NT2/D1 (cell line): Measurements from ENCODE around the gene EPHB2.

ENCODE experiments used
- DNase-seq: peaks from one replicate; pipeline ENCODE4 v3.0.0-alpha.2; 2011; ENCODE audit warnings: low read depth, low spot score
- H3K27me3 ChIP-seq: 2 replicates; pipeline ENCODE4 v1.6.0; 2011; ENCODE audit warnings: mild to moderate bottlenecking; ENCODE audit not compliant: insufficient read length, insufficient read depth
- H3K36me3 ChIP-seq: 2 replicates; pipeline ENCODE4 v1.6.1; 2011; ENCODE audit warnings: mild to moderate bottlenecking, low read length, mixed read lengths; ENCODE audit not compliant: insufficient read depth, insufficient read length
- H3K4me1 ChIP-seq: 2 replicates; pipeline ENCODE4 v1.5.1; 2011; ENCODE audit not compliant: insufficient read depth, insufficient read length
- H3K4me3 ChIP-seq: 2 replicates; pipeline ENCODE4 v1.5.1; 2011; ENCODE audit warnings: low read depth; ENCODE audit not compliant: insufficient read length
- H3K9ac ChIP-seq: 2 replicates; pipeline ENCODE4 v1.6.0; 2011; ENCODE audit warnings: low read depth; ENCODE audit not compliant: insufficient read length
- H3K9me3 ChIP-seq: 2 replicates; pipeline ENCODE4 v1.5.1; 2011; ENCODE audit warnings: mild to moderate bottlenecking, low read length; ENCODE audit not compliant: insufficient read depth
- SUZ12 ChIP-seq: IDR thresholded peaks from 2 replicates; pipeline ENCODE4 v1.6.1; 2011; ENCODE audit not compliant: insufficient read length, insufficient read depth; ENCODE audit errors: extremely low read depth
- YY1 ChIP-seq: IDR thresholded peaks from 2 replicates; pipeline ENCODE4 v1.6.1; 2011; ENCODE audit not compliant: insufficient read length, insufficient read depth
- ZNF274 ChIP-seq: IDR thresholded peaks from 2 replicates; pipeline ENCODE4 v1.6.1; 2011; ENCODE audit warnings: mild to moderate bottlenecking, low read depth, low read length

EPHB2 gene

DNA sequence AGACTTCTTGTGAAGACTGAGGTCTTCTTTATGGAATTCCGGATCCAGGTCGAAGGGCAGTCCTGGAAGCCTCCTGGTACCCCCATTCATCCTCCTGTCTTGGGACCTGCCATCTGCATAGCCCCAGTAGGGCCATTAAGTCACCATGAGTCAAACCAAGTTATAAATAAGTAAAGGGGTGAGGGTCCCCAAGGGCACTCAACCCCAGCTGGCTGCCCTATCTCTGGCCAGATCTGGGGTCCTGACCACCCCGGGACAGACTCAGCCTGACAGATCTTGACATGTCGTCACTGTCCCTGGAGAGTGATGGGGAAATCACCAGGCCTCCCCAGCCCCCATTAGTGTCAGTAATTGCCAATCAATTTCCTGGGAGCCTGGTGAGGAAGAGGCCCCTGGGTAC is 108.7 kb downstream of the EPHB2 start:
- DNase-seq: no peak
- no peak for TF ChIP-seq ZNF274
- no peak for TF ChIP-seq SUZ12
- no peak for TF ChIP-seq YY1

DNA sequence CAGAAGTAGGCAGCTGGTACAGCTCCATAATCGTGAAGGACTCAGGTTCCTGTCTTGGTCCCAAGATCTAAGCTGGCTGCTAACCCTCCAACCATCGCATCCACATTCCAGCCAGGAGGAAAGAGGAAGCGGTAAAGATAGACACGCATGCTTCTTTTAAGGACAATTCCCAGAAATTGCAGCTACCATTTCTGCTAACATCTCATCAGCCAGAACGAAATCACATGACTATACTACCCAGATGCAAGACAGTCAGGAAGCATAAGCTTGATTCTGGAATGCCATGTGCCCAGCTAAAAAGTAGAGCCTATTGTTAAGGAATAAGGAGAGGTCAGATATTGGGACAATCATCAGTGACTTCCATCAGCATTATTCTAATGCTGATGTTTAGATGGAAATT is 110.4 kb downstream of the EPHB2 start:
- H3K9me3 ChIP-seq: no peaks in the 10 kb centered on the region
- H3K4me1 ChIP-seq: peaks cover 10% of the 10 kb centered on the region
- H3K27me3 ChIP-seq: no peaks in the 10 kb centered on the region
- H3K9ac ChIP-seq: no peak overlapping the region
- DNase-seq: no peak
- TF ChIP-seq YY1 (no peak), SUZ12 (no peak), ZNF274 (no peak)
- no peak overlapping the region for H3K4me3 ChIP-seq
- H3K36me3 ChIP-seq: no peaks in the 10 kb centered on the region

More for the DNA sequence above, 108.7 kb downstream of the EPHB2 start:
- no peaks in the 10 kb centered on the region for H3K9me3 ChIP-seq
- H3K27me3 ChIP-seq: no peaks in the 10 kb centered on the region
- H3K9ac ChIP-seq: no peak overlapping the region
- no peaks in the 10 kb centered on the region for H3K36me3 ChIP-seq
- H3K4me1 ChIP-seq: peaks cover 9% of the 10 kb centered on the region
- H3K4me3 ChIP-seq: no peak overlapping the region

DNA sequence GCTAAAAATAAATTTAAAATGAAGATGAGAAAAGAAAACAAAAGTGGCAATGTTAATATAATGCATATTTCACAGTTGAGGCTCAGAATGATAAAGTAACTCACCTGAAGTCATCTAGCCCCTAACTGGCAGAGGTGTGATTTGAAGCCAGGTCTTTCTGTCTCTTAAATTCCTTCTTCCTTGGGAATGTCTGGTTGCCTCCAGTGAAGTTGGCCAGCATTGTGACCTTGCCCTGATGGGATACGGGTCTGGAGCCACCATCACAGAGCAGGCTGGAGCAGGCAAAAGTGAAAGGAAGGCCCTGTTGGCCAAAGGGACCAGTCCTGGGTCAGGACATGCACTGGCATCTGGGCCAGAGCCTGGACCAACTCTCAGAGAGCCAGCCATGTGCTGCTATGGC is 111.7 kb downstream of the EPHB2 start:
- no peak overlapping the region for H3K4me3 ChIP-seq
- no peaks in the 10 kb centered on the region for H3K9me3 ChIP-seq
- no peaks in the 10 kb centered on the region for H3K27me3 ChIP-seq
- TF ChIP-seq ZNF274: no peak
- no peak overlapping the region for H3K9ac ChIP-seq
- H3K36me3 ChIP-seq: no peaks in the 10 kb centered on the region
- H3K4me1 ChIP-seq: peaks cover 14% of the 10 kb centered on the region
- no peak for DNase-seq

DNA sequence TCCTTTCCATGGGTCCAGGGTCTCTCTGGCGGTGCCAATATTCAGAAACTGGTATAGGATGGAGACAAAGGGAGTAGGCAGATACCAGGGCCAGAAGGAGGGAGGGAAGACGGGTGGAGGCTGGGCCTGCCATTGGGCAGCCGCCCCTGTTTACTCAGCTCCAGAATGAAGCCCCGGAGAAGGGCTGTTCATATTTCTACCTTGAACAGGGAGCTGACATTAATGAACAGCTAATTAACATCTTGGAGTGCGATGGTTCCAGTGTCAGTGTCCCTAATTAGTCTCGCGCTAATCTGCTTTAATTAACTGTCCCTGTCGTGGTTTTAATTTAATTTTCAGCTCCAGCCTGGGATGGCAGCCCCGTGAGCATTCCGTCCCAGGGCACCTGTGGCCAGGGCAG is 113.8 kb downstream of the EPHB2 start:
- no peak for DNase-seq
- TF ChIP-seq YY1 (no peak), SUZ12 (no peak), ZNF274 (no peak)
- H3K4me3 ChIP-seq: no peak overlapping the region
- peaks cover 9% of the 10 kb centered on the region for H3K4me1 ChIP-seq
- H3K9ac ChIP-seq: no peak overlapping the region
- no peaks in the 10 kb centered on the region for H3K36me3 ChIP-seq
- no peaks in the 10 kb centered on the region for H3K9me3 ChIP-seq
- H3K27me3 ChIP-seq: no peaks in the 10 kb centered on the region

DNA sequence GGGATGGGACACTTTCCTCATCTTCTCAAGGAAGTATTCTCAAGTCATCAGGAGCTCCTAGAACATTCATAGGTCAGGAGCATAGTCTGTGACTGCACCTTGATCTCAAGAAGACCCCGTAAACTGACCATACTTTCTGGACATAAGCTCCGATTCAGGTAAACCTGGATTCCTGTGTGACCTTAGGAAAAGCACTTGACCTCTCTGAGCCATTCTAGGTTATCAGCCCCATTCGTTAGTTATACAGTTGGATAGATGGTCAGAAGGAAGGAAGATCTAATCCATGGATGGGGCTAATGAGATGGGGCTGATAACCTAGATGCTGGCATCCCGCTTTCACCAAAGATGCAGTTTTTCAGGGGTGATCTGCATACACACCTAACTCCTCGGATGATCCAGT is 114.3 kb downstream of the EPHB2 start:
- no peaks in the 10 kb centered on the region for H3K36me3 ChIP-seq
- H3K9me3 ChIP-seq: no peaks in the 10 kb centered on the region
- TF ChIP-seq YY1 (no peak), ZNF274 (no peak), SUZ12 (no peak)
- peaks cover 9% of the 10 kb centered on the region for H3K4me1 ChIP-seq
- H3K4me3 ChIP-seq: no peak overlapping the region
- H3K27me3 ChIP-seq: no peaks in the 10 kb centered on the region
- no peak for DNase-seq
- no peak overlapping the region for H3K9ac ChIP-seq

DNA sequence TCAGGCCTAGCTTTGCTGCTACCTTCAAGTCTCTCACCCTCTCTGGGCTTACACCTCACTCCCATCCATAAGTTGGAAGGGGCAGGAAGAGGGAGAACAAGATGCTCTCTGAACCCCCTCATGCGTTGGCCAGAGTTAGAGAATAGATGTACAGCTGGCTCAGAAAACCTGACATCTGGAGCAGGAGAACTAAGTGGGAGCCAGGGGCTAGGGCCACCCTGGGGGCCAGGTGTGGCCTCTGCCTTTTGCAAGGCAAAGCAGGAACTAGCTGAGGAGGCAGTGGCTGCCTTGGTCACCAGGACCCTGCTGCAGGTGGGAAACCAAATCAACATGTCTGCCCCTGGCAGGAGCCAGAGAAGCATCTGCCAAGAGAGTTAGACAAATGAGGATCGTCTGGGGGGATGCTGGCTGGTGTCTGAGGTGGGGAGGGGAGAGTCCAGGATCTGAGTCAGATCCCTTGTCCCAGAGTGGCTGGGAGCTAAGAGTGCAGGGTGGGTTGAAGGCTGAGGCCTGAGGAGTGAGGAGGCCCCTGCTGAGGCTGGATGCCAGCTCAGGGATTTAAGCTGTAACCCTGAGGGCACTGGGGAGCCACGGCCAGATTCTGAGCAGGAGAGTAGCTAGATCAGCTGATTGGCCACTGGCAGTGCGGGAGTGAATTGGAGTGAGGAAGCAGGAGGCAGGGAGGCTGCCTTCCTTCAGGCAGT is 115.0 kb downstream of the EPHB2 start:
- peaks cover 9% of the 10 kb centered on the region for H3K4me1 ChIP-seq
- no peaks in the 10 kb centered on the region for H3K9me3 ChIP-seq
- no peaks in the 10 kb centered on the region for H3K36me3 ChIP-seq
- no peaks in the 10 kb centered on the region for H3K27me3 ChIP-seq
- no peak overlapping the region for H3K4me3 ChIP-seq
- TF ChIP-seq SUZ12: no peak
- no peak for TF ChIP-seq YY1
- no peak for TF ChIP-seq ZNF274
- H3K9ac ChIP-seq: no peak overlapping the region
- no peak for DNase-seq

DNA sequence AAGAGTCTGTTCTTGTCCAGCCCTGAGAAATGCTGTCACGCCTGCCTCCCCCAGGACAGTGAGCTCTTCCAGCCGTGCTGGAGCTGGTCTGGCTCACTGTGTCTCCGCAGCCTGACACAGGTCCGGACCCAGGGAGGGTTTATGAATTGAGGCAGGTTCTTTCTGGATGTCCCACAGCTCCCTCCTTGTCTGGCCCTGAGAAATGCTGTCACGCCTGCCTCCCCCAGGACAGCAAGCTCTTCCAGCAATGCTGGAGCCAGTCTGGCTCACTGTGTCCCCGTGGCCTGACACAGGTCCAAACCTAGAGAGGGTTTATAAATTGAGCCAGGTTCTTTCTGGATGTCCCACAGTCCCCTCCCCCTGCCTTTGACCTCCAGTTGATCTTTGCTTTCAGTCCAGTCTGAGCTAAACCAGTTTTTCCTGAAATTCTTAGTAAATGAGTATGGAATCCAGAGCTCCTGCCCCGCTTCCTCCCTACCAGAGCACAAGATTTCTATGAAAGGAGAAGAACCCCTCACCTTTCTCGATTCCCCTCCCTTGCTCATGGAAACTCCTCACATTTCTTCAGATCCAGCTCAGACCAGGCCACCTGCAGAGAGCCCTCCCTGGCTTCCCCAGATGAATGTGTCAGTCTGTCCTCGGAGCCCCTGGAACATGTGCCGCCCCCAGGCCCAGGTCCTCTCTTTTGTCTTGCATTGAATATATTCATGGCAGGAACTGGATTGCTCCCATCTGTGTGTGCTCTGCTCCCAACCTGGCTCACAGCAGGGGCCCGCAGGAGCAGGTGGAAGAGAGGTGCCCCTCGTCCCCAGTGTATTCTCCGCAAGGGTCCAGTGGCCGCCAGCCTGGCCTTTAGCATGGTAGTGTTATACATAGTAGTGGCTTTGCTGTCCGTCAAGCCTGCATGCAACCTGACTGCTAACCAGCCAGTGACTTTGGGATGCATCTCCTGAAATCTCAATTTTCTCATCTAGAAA is 116.3 kb downstream of the EPHB2 start:
- Histone ChIP-seq H3K27me3 (no peaks in the 10 kb centered on the region), H3K4me3 (no peak overlapping the region), H3K36me3 (no peaks in the 10 kb centered on the region), H3K9ac (peak overlapping the region; percentile 9), H3K9me3 (no peaks in the 10 kb centered on the region), H3K4me1 (peaks cover 9% of the 10 kb centered on the region)
- peak; percentile 16 for DNase-seq
- TF ChIP-seq SUZ12: no peak
- TF ChIP-seq YY1: no peak
- no peak for TF ChIP-seq ZNF274
